ENCODE data around the gene POC1A. TPM values are rescaled to one million over a fixed set of nuclear protein-coding genes. Genes with fewer than 3 reads are reported as not detected.

POC1A gene
- total and polyA plus RNA-seq, 10 of the 15 experiments (the other 5 are each of a cell fraction or from before 2014, with no cell fraction given) = 8.5 to 49.8 (median 23.5) TPM

GRCh38 chr3:52064561-52064960, 89.7 kb downstream of the POC1A start:
- no peaks in the 10 kb centered on the region for H3K79me2 ChIP-seq (ENCODE audit: control insufficient read depth, insufficient read depth, low read length)
- intact Hi-C loops (cut with micrococcal nuclease; ENCODE audit: unreplicated experiment) (no loop called here), in situ Hi-C loops (cut with MboI) (no loop called here)
- no TSS peak for BruUV-seq (replicated peaks)
- DNase-seq (ENCODE audit: low read depth, low spot score) (no peak), ATAC-seq (no peak), FAIRE-seq (no peak)
- H3K27me3 ChIP-seq (replicated peaks in 1 of 2; ENCODE audit: control insufficient read depth in 2 of 2, insufficient read depth in 2 of 2, low read length in 1 of 2) = no peaks in the 10 kb centered on the region
- ChIA-PET RAD21 (ENCODE audit: unreplicated experiment) (no interaction called here), POLR2A (no interaction called here), CTCF (no interaction called here), SMC1A (ENCODE audit: uncharacterized antibody, unreplicated experiment) (no interaction called here)
- no peak overlapping the region for H2AFZ ChIP-seq (ENCODE audit: control insufficient read depth, low read depth, low read length)
- no peaks in the 10 kb centered on the region for H3K36me3 ChIP-seq (ENCODE audit: control insufficient read depth in 2 of 2, insufficient read depth in 2 of 2, low read length in 1 of 2)
- peaks cover 21% of the 10 kb centered on the region for H3K4me1 ChIP-seq (ENCODE audit: control insufficient read depth, insufficient read depth, low read length)
- H3K27ac ChIP-seq (ENCODE audit: control insufficient read depth, insufficient read depth) = no peak overlapping the region
- H3K9ac ChIP-seq (ENCODE audit: control insufficient read depth, insufficient read depth, low read length) = no peak overlapping the region
- 48% methylated on average over 8 of the region's 8 CpGs for WGBS (ENCODE audit: insufficient coverage, insufficient replicate concordance, low lambda C conversion rate, missing lambda C conversion rate)
- no peak overlapping the region for H3K4me3 ChIP-seq
- no peak for TF ChIP-seq RUNX3 (IDR thresholded peaks at IDR 0.05; ENCODE audit: low read length)
- TF ChIP-seq POLR2AphosphoS2 (IDR thresholded peaks at IDR 0.05; ENCODE audit: low read depth, low read length) = no peak
- no peak for TF ChIP-seq ZBTB11 (CRISPR knock-in tag; IDR thresholded peaks at IDR 0.05)
- TF ChIP-seq NKRF (conservative IDR thresholded peaks at IDR 0.05) = no peak
- TF ChIP-seq CHD2 (IDR thresholded peaks at IDR 0.05; ENCODE audit: borderline replicate concordance, low read depth, low read length) = no peak
- no peak for TF ChIP-seq ZBED1 (IDR thresholded peaks at IDR 0.05; ENCODE audit: borderline replicate concordance)
- TF ChIP-seq EZH2 (IDR thresholded peaks at IDR 0.05; ENCODE audit: borderline replicate concordance, control insufficient read depth, low read depth, low read length) = no peak
- no peak for TF ChIP-seq EED (IDR thresholded peaks at IDR 0.05; ENCODE audit: low read depth)
- TF ChIP-seq CREM (IDR thresholded peaks at IDR 0.05; ENCODE audit: low read depth) = no peak
- no peak for TF ChIP-seq PAX8 (IDR thresholded peaks at IDR 0.05)
- no peak for TF ChIP-seq FOS (IDR thresholded peaks at IDR 0.05; ENCODE audit: borderline replicate concordance, extremely low read depth, insufficient read length)
- no peak for TF ChIP-seq CTCF (IDR thresholded peaks at IDR 0.05 in 2 of 3, conservative IDR thresholded peaks at IDR 0.05 in 1 of 3; ENCODE audit: control insufficient read depth in 2 of 3, extremely low read depth in 1 of 3, insufficient read depth in 1 of 3, low read depth in 3 of 3, low read length in 3 of 3)
- no peak overlapping the region for H3K4me2 ChIP-seq (ENCODE audit: control insufficient read depth, insufficient read depth)
- no peaks in the 10 kb centered on the region for H4K20me1 ChIP-seq (ENCODE audit: control insufficient read depth, insufficient read depth)
- H3K9me3 ChIP-seq (replicated peaks; ENCODE audit: control insufficient read depth, insufficient read depth, low read length) = no peaks in the 10 kb centered on the region

All from GM12878 (cell line).